Gastrocnemius medialis (tissue), 4 donors: ENCODE measurements around the gene TAS2R31. TPM values are rescaled to one million over a fixed set of nuclear protein-coding genes. Genes with fewer than 3 reads are reported as not detected.
"Not testable (repeated sequence)": the region's sequence is repeated elsewhere in the genome, so short reads cannot be mapped to it uniquely, and the experiment has no call there.

Experiments used
- ATAC-seq, 2 donors: fragments of 150-250 bp; one replicate each; pipeline ENCODE4 v1.9.1; 2016
- DNase-seq, 2 donors: peaks; one replicate each; pipeline ENCODE4 v3.0.0-alpha.2; 2019
- H3K27ac ChIP-seq, 4 donors: fragments of 200-600 bp; sonication (generic); 1 replicate in 1 of 4; 2 replicates in 3 of 4; pipeline ENCODE4 v1.5.1; 2016 to 2018; ENCODE audit warnings: mild to moderate bottlenecking in 2 of 4, moderate library complexity in 1 of 4
- H3K27me3 ChIP-seq, 3 donors: fragments of 200-600 bp; sonication (generic) in 2 of 3; 1 replicate in 1 of 3; 2 replicates in 2 of 3; pipeline versions ENCODE4 v1.5.1 to v1.6.0; 2016 to 2019; ENCODE audit warnings: mild to moderate bottlenecking in 1 of 3, moderate library complexity in 1 of 3
- H3K36me3 ChIP-seq, 2 donors: fragments of 200-600 bp; sonication (generic) in 1 of 2; one replicate each; pipeline ENCODE4 v1.5.1; 2017 to 2018
- H3K4me1 ChIP-seq, 2 donors: fragments of 200-600 bp; sonication (generic) in 1 of 2; one replicate each; pipeline ENCODE4 v1.5.1; 2016 to 2017; ENCODE audit warnings: mild to moderate bottlenecking in 2 of 2
- H3K4me3 ChIP-seq, 4 donors: fragments of 200-600 bp; sonication (generic) in 3 of 4; 1 replicate in 1 of 4; 2 replicates in 3 of 4; pipeline ENCODE4 v1.5.1; 2016 to 2019; ENCODE audit warnings: mild to moderate bottlenecking in 2 of 4
- H3K9me3 ChIP-seq, 3 donors: fragments of 200-600 bp; sonication (generic) in 2 of 3; 1 replicate in 1 of 3; 2 replicates in 2 of 3; pipeline ENCODE4 v1.5.1; 2016 to 2019
- POLR2A ChIP-seq, 2 donors: fragments of 450-650 bp; IDR thresholded peaks; one replicate each; pipeline ENCODE4 v1.6.1; 2017; ENCODE audit warnings: antibody characterized with exemption in 2 of 2, mild to moderate bottlenecking in 2 of 2, moderate library complexity in 2 of 2
- in situ Hi-C, 4 donors: fragments of 200-750 bp; cut with MboI; loops; one replicate each; pipeline versions ENCODE4 v1.15.0 to v1.8.0; 2017; ENCODE audit warnings: low sequenced_read_pairs in 4 of 4
- intact Hi-C: fragments of 100-400 bp; cut with DNase I; formaldehyde crosslinking; loops from one replicate; pipeline ENCODE4 v1.15.1; 2023; ENCODE audit warnings: low total_unique reads
- total RNA-seq, 4 donors: library from RNA; depleted of rRNA; stranded (reverse); fragments of >200 nt; gene quantifications; one replicate each; pipeline versions ENCODE4 v1.1.0 to v1.2.3, GENCODE V29; 2016
- TF ChIP-seq, protein P1 (sequence below), 5 experiments: fragments of 450-650 bp in 3 of 5; fragments of 200-600 bp in 2 of 5; sonication (generic) in 2 of 5; IDR thresholded peaks in 4 of 5; conservative IDR thresholded peaks in 1 of 5; 1 replicate in 4 of 5; 2 replicates in 1 of 5; pipeline ENCODE4 v1.5.1; 2016 to 2019; ENCODE audit warnings: antibody characterized with exemption in 5 of 5, mild to moderate bottlenecking in 3 of 5, moderate library complexity in 3 of 5

TAS2R31 gene
- total RNA-seq, 4 donors from 2014 or later = 3.5 to 3.6 TPM; not detected in 2

DNA sequence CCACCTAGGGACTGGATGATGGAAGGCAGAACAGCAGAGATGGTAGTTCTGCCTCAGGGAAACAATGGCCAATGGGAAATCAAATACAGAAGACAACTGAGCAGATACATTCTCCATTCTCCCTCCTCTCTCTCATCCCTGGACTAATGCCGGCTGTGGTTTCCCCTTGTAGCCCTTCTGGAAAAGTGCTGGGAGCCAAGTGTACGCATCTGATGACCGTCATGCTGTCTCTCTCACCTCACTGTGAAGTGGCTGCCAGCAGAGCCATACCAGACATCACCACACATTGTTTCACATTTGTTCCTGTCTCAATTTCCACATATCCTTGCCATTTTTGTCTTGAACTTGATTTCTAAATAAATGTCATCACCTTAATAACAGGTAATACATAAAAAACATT, 27.8 kb upstream of the TAS2R31 start:
- no peaks in the 10 kb centered on the region for H3K36me3 ChIP-seq
- H3K9me3 ChIP-seq = no peaks in the 10 kb centered on the region
- no peak overlapping the region for H3K27ac ChIP-seq
- no peaks in the 10 kb centered on the region for H3K27me3 ChIP-seq
- no peak overlapping the region for H3K4me3 ChIP-seq
- H3K4me1 ChIP-seq = no peaks in the 10 kb centered on the region
- no peak for ATAC-seq
- in situ Hi-C loops = no loop called here
- DNase-seq = no peak
- no peak for TF ChIP-seq POLR2A (IDR thresholded peaks at IDR 0.05)
- TF ChIP-seq, protein P1, sequence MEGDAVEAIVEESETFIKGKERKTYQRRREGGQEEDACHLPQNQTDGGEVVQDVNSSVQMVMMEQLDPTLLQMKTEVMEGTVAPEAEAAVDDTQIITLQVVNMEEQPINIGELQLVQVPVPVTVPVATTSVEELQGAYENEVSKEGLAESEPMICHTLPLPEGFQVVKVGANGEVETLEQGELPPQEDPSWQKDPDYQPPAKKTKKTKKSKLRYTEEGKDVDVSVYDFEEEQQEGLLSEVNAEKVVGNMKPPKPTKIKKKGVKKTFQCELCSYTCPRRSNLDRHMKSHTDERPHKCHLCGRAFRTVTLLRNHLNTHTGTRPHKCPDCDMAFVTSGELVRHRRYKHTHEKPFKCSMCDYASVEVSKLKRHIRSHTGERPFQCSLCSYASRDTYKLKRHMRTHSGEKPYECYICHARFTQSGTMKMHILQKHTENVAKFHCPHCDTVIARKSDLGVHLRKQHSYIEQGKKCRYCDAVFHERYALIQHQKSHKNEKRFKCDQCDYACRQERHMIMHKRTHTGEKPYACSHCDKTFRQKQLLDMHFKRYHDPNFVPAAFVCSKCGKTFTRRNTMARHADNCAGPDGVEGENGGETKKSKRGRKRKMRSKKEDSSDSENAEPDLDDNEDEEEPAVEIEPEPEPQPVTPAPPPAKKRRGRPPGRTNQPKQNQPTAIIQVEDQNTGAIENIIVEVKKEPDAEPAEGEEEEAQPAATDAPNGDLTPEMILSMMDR (IDR thresholded peaks at IDR 0.05 in 4 of 5, conservative IDR thresholded peaks at IDR 0.05 in 1 of 5) = no peak
- intact Hi-C loops = no loop called here

- Histone ChIP-seq H3K9me3 (no peaks in the 10 kb centered on the region), H3K4me1 (no peaks in the 10 kb centered on the region), H3K4me3 (no peak overlapping the region), H3K36me3 (no peaks in the 10 kb centered on the region), H3K27me3 (no peaks in the 10 kb centered on the region), H3K27ac (no peak overlapping the region)
- in situ Hi-C loops (no loop called here), intact Hi-C loops (no loop called here)
- TF ChIP-seq, protein P1 (IDR thresholded peaks at IDR 0.05 in 4 of 5, conservative IDR thresholded peaks at IDR 0.05 in 1 of 5) = no peak
- TF ChIP-seq POLR2A (IDR thresholded peaks at IDR 0.05) = no peak
- ATAC-seq = no peak
- no peak for DNase-seq
Observed at GRCh38 chr12:11055306-11055705, 24.1 kb upstream of the TAS2R31 start.

DNA sequence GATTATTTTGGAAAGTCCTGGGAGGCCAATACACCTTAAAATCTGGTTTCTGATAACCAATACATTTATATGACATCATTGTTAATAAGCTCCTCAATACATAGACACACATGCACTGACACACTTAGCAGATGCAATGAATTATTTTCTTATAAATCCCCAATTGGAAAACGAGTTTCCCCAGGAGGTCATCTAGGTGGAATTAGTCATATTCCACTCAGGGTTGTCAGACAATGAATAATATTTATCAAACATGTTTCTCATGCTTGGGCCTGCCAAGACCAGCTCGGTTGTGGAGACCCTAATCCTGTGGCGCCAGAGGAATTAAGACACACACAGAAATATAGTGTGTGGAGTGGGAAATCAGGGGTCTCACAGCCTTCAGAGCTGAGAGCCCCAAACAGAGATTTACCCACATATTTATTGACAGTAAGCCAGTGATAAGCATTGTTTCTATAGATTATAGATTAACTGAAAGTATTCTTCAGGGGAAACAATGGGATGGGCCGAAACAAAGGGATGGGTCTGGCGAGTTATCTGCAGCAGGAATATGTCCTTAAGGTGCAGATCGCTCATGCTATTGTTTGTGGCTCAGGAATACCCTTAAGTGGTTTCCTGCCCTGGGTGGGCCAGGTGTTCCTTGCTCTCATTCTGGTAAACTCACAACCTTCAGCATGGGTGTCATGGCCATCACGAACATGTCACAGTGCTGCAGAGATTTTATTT, 18.8 kb upstream of the TAS2R31 start:
- intact Hi-C loops, DNase-seq, H3K4me1 ChIP-seq, ATAC-seq, H3K4me3 ChIP-seq, in situ Hi-C loops, H3K27ac ChIP-seq, H3K36me3 ChIP-seq, H3K27me3 ChIP-seq, H3K9me3 ChIP-seq: not testable (repeated sequence)

DNA sequence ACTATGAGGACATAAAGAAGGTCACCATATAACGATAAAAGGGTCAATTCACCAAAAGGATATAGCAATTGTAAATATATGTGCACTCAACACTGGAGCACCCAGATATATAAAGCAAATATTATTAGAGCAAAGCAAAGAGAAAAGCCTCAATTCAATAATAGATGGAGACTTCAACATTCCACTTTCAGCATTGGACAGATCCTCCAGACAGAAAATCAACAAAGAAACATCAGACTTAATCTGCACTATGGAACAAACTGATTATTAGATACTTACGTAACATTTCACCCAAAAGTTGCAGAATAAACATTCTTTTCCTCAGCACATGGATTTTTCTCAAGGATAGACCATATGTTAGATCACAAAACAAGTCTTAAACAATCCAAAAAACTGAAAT, 10.2 kb upstream of the TAS2R31 start:
- ATAC-seq, H3K27me3 ChIP-seq, H3K4me1 ChIP-seq, intact Hi-C loops, in situ Hi-C loops, H3K9me3 ChIP-seq, H3K36me3 ChIP-seq, H3K4me3 ChIP-seq, H3K27ac ChIP-seq, DNase-seq: not testable (repeated sequence)

DNA sequence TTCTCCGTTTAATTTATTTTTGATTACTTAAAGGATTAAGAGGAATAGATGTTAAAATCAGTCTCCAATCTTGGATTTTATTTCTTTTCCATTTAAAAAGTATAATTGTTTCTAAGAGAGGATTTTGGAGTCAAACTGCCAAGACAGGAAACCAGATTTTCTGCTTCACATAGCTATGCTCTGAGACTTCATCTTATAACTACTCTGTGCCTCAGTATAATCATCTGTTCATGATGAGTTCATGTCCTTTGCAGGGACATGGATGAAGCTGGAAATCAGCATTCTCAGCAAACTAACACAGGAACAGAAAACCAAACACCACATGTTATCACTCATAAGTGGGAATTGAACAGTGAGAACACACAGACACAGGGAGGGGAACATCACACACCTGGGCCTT, 9.0 kb upstream of the TAS2R31 start:
- no peak overlapping the region for H3K4me3 ChIP-seq
- H3K36me3 ChIP-seq = peaks cover 0 to 6% of the 10 kb centered on the region in 2 donors
- H3K4me1 ChIP-seq = no peaks in the 10 kb centered on the region
- intact Hi-C loops (no loop called here), in situ Hi-C loops (no loop called here)
- TF ChIP-seq POLR2A (IDR thresholded peaks at IDR 0.05) = no peak
- TF ChIP-seq, protein P1 (IDR thresholded peaks at IDR 0.05 in 4 of 5, conservative IDR thresholded peaks at IDR 0.05 in 1 of 5) = no peak
- no peaks in the 10 kb centered on the region for H3K9me3 ChIP-seq
- no peak for DNase-seq
- H3K27ac ChIP-seq = no peak overlapping the region
- no peaks in the 10 kb centered on the region for H3K27me3 ChIP-seq
- ATAC-seq = no peak

DNA sequence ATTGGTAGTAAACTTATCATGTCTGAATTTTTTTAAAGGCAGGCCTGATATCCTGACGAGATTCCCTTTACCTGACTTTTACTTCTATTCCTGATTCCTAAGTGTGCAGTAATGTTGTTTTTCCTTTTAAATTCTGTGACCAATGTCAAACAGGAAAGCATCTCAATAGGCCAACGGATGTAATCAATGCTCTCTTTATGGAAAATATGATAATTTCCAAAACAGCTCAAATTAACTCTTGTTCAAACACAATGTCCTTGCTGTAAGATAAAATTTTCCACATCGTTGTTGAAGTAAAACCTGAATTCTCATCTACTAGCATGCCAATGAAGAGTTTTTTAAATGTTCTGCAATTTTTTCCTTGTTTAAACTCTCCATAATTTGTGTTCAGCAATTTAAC, 8.0 kb upstream of the TAS2R31 start:
- no peaks in the 10 kb centered on the region for H3K36me3 ChIP-seq
- intact Hi-C loops (loop anchor here (1.0 kb wide), 1 partner anchor 27 kb away; no protein-coding TSS in a partner anchor), in situ Hi-C loops (loop anchor here in 1 of 4 donors (5.0 kb wide), 1 partner anchor 63 kb away; no protein-coding TSS in a partner anchor)
- H3K4me1 ChIP-seq = no peaks in the 10 kb centered on the region
- no peak overlapping the region for H3K27ac ChIP-seq
- no peak for DNase-seq
- H3K9me3 ChIP-seq = no peaks in the 10 kb centered on the region
- H3K27me3 ChIP-seq = no peaks in the 10 kb centered on the region
- TF ChIP-seq, protein P1 (IDR thresholded peaks at IDR 0.05 in 4 of 5, conservative IDR thresholded peaks at IDR 0.05 in 1 of 5) = no peak
- no peak for TF ChIP-seq POLR2A (IDR thresholded peaks at IDR 0.05)
- no peak for ATAC-seq
- H3K4me3 ChIP-seq = no peak overlapping the region

DNA sequence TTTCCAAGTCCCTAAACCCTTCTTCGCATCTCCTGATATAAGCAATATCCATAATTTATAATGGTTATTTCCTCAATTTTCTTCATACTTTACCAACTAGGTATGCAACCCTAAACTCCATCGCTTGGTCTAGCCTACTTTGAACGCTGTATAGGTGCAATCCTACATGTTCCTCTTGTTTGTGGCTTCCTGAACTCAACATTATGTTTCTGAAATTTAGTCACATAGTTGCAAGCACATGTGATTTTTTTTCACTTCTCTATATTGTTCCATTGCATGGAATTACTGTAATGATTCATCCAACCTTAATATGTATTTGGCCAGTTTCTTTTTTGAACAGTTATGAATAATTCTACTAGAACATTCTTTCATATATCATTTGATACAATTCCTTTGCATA, 2.8 kb upstream of the TAS2R31 start:
- H3K4me3 ChIP-seq, H3K27ac ChIP-seq, DNase-seq, in situ Hi-C loops, H3K4me1 ChIP-seq, H3K27me3 ChIP-seq, ATAC-seq, H3K9me3 ChIP-seq, H3K36me3 ChIP-seq, intact Hi-C loops: not testable (repeated sequence)
